ENCODE data around the gene TMEM140. TPM values are rescaled to one million over a fixed set of nuclear protein-coding genes. Genes with fewer than 3 reads are reported as not detected.
A peak's percentile ranks its signal among the peaks of the same experiment; 100 is the strongest.

Gene TMEM140
- polyA plus RNA-seq, 1 donor (not counting 4 experiments of a cell fraction or from before 2014, with no cell fraction given), result 0.17 TPM

DNA sequence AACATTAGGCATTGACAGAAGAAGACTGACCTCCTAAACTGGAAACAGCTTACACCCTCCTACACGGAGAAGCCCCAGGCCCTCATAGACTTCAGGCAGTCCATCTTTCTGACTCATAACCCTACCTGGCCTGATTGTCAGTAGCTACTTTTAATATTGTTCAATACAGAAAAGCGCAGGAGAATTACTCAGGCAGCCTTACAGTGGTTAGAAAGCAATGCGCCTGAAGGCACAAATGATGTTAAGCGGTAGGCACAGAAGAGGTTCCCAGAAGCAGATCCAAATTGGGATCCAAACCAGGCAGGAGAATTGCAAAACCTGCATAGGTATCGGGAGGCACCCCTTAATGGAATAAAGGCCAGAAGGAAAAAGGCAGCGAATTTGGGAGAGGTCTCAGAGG is 28.1 kb downstream of the TMEM140 start:
- Histone ChIP-seq H3K79me2 (ENCODE audit: control insufficient read depth, insufficient read depth, low read length) (no peaks in the 10 kb centered on the region), H3K4me2 (ENCODE audit: control insufficient read depth, extremely low read depth, insufficient read depth, low read depth, low read length) (peak overlapping the region; percentile 76), H3K4me3 (ENCODE audit: control insufficient read depth in 2 of 3, extremely low read depth in 1 of 3, insufficient read depth in 2 of 3, low read depth in 1 of 3, low read length in 3 of 3) (peak overlapping the region in 2 of 3 experiments; percentile 17 to 24), H3K9ac (ENCODE audit: control insufficient read depth, extremely low read depth, insufficient read depth, low read length) (peak overlapping the region; percentile 71), H2AFZ (ENCODE audit: control insufficient read depth, low read length) (no peak overlapping the region), H3K9me3 (ENCODE audit: control insufficient read depth, low read depth, low read length) (peaks cover 8% of the 10 kb centered on the region), H3K9me1 (ENCODE audit: control insufficient read depth, extremely low read depth, insufficient read depth, low read length) (no peaks in the 10 kb centered on the region), H3K27me3 (ENCODE audit: control insufficient read depth, extremely low read depth, insufficient read depth, low read length) (no peaks in the 10 kb centered on the region), H4K20me1 (ENCODE audit: control insufficient read depth, extremely low read depth, insufficient read depth, low read length) (no peaks in the 10 kb centered on the region), H3K27ac (ENCODE audit: control insufficient read depth, insufficient read depth, low read length) (peak overlapping the region; percentile 95), H3K36me3 (ENCODE audit: control insufficient read depth in 2 of 2, extremely low read depth in 1 of 2, insufficient read depth in 2 of 2, low read length in 2 of 2) (peaks cover 0 to 3% of the 10 kb centered on the region in 2 experiments), H3K4me1 (ENCODE audit: control insufficient read depth, extremely low read depth, insufficient read depth, low read length) (peaks cover 44% of the 10 kb centered on the region)
- TF ChIP-seq EZH2 (IDR thresholded peaks at IDR 0.05; ENCODE audit: low read length), result no peak
- TF ChIP-seq, protein P1, sequence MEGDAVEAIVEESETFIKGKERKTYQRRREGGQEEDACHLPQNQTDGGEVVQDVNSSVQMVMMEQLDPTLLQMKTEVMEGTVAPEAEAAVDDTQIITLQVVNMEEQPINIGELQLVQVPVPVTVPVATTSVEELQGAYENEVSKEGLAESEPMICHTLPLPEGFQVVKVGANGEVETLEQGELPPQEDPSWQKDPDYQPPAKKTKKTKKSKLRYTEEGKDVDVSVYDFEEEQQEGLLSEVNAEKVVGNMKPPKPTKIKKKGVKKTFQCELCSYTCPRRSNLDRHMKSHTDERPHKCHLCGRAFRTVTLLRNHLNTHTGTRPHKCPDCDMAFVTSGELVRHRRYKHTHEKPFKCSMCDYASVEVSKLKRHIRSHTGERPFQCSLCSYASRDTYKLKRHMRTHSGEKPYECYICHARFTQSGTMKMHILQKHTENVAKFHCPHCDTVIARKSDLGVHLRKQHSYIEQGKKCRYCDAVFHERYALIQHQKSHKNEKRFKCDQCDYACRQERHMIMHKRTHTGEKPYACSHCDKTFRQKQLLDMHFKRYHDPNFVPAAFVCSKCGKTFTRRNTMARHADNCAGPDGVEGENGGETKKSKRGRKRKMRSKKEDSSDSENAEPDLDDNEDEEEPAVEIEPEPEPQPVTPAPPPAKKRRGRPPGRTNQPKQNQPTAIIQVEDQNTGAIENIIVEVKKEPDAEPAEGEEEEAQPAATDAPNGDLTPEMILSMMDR (optimal IDR thresholded peaks at IDR 0.05 in 1 of 3, IDR thresholded peaks at IDR 0.05 in 1 of 3, conservative IDR thresholded peaks at IDR 0.05 in 1 of 3; ENCODE audit: extremely low read depth in 1 of 3, insufficient read depth in 2 of 3, low read length in 3 of 3), result no peak
- DNase-seq (ENCODE audit: low read depth, low spot score) (peak; percentile 76), FAIRE-seq (peak; percentile 85)
- dilution Hi-C loops (cut with MboI; ENCODE audit: extremely low pct_ligation_motif_present, low sequenced_read_pairs), result no loop called here

DNA sequence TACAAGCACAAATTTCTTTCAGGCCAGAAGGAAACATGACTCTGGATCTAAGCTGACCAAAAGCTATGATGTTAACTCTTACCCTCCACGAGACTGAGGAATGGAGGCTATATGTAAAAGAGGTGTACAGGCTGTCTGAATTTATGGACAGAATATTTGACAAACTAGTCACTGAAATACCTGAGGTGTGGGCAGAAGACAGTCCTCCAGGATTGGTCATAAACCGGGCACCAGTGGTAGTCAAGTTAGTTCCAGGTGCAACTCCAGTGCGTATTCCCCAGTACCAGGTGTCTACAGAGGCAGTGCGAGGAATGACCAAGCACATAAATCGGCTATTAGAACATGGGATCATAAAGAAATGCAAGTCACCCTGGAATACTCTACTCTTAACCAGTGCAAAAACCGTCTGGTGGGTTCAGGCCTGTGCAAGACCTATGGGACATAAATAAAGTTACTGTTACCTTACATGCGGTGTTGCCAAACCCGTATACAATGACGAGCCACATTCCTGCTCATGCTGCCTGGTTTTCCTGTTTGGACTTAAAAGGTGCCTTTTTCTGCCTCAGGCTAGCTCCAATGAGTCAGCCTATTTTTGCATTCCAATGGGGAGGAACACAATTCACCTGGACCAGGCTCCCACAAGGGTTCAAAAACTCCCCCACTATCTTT is 29.3 kb downstream of the TMEM140 start:
- DNase-seq (ENCODE audit: low read depth, low spot score) (peak; percentile 92), FAIRE-seq (peak; percentile 89)
- H3K27me3 ChIP-seq (ENCODE audit: control insufficient read depth, extremely low read depth, insufficient read depth, low read length), result no peaks in the 10 kb centered on the region
- dilution Hi-C loops (cut with MboI; ENCODE audit: extremely low pct_ligation_motif_present, low sequenced_read_pairs), result no loop called here
- H3K9me3 ChIP-seq (ENCODE audit: control insufficient read depth, low read depth, low read length), result peaks cover 17% of the 10 kb centered on the region
- no peaks in the 10 kb centered on the region for H3K79me2 ChIP-seq (ENCODE audit: control insufficient read depth, insufficient read depth, low read length)
- peak overlapping the region; percentile 76 for H3K4me2 ChIP-seq (ENCODE audit: control insufficient read depth, extremely low read depth, insufficient read depth, low read depth, low read length)
- peak overlapping the region; percentile 50 for H2AFZ ChIP-seq (ENCODE audit: control insufficient read depth, low read length)
- TF ChIP-seq, protein P1 (optimal IDR thresholded peaks at IDR 0.05 in 1 of 3, IDR thresholded peaks at IDR 0.05 in 1 of 3, conservative IDR thresholded peaks at IDR 0.05 in 1 of 3; ENCODE audit: extremely low read depth in 1 of 3, insufficient read depth in 2 of 3, low read length in 3 of 3), result no peak
- H4K20me1 ChIP-seq (ENCODE audit: control insufficient read depth, extremely low read depth, insufficient read depth, low read length), result no peaks in the 10 kb centered on the region
- H3K4me3 ChIP-seq (ENCODE audit: control insufficient read depth in 2 of 3, extremely low read depth in 1 of 3, insufficient read depth in 2 of 3, low read depth in 1 of 3, low read length in 3 of 3), result peak overlapping the region in 2 of 3 experiments; percentile 24 to 50
- peaks cover 2 to 8% of the 10 kb centered on the region in 2 experiments for H3K36me3 ChIP-seq (ENCODE audit: control insufficient read depth in 2 of 2, extremely low read depth in 1 of 2, insufficient read depth in 2 of 2, low read length in 2 of 2)
- peak overlapping the region; percentile 95 for H3K27ac ChIP-seq (ENCODE audit: control insufficient read depth, insufficient read depth, low read length)
- no peaks in the 10 kb centered on the region for H3K9me1 ChIP-seq (ENCODE audit: control insufficient read depth, extremely low read depth, insufficient read depth, low read length)
- H3K4me1 ChIP-seq (ENCODE audit: control insufficient read depth, extremely low read depth, insufficient read depth, low read length), result peaks cover 34% of the 10 kb centered on the region
- peak overlapping the region; percentile 71 for H3K9ac ChIP-seq (ENCODE audit: control insufficient read depth, extremely low read depth, insufficient read depth, low read length)
